GM18520 (cell line): Measurements from ENCODE around the gene NBEA.
"Not testable (repeated sequence)": the region's sequence is repeated elsewhere in the genome, so short reads cannot be mapped to it uniquely, and the experiment has no call there.

Experiments
- ATAC-seq: cut with Tn5 transposase; IDR thresholded peaks from one replicate; pipeline ENCODE4 v1.9.1; 2021; ENCODE audit not compliant: unreplicated experiment

The NBEA gene

DNA sequence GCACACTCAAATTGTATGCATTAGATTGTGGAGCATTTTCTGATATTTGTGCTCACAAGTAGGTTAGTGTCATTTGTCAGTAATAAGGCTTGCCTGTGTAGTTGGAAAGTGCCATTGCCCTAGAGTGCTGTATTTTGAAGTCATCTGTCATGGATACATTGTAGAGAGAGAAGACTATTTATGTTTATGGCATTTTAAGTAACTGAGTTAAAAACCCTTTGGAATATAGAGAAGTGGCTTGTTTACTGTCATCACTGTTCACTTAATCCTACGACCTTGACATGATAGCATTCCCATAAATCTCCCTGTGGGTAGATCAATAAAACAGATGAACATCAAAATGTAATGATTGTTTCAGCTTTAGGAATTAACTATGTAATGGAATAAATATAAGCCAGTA lies 423.8 kb downstream of the NBEA start:
- ATAC-seq, result no peak

DNA sequence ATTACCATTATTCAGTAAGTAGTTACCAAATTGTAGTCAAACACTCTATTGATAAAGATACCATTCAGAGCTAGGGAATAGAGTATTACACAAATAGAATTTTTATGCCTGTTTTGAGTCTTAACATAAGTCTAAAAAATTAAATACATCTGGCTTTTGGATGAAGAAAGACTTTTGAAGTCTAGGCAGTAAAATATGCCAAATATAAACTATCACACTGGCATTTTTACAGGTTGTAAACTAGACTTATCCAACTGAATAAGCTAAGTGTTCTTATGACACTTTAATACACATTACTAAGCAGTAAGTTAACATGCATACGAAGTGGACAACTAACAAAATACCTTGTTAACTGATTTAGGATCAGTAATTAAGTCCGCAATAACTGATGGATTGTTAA lies 425.5 kb downstream of the NBEA start:
- no peak for ATAC-seq

DNA sequence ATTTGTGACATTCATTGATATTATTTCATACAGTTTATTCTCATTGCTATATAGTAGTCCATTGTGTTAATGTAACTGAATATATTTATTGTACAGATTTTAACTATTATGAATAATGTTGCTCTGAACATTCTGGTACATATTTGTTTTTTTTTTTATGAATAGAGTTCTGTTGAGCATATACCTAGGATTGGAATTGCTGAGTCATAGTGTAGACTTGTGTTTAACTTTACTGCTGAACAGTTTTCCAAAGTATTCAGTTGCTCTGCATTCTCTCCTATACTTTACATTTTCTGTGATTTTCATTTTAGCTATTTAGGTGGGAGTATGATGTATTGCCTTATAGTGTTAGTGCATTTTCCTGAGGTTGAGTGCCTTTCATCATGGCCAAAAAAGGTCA lies 436.9 kb downstream of the NBEA start:
- ATAC-seq, result no peak

DNA sequence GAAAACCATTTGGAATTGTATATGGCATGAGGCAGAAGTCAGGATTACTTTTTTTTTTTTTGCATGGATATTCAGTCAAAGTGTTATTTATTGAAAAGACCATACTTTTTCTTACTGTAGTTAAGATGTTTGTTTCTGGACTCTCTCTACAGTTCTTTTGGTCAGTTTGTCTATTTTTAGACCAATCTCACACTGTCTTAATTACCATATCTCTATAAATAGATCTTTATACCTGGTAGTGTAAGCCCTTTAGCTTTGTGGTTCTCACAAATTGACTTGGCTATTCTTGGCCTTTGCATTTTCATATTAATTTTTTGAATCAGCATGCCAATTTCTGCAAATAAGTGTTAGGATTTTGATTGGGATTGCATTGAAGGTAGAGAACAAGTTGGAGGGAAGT lies 437.6 kb downstream of the NBEA start:
- ATAC-seq, result no peak

DNA sequence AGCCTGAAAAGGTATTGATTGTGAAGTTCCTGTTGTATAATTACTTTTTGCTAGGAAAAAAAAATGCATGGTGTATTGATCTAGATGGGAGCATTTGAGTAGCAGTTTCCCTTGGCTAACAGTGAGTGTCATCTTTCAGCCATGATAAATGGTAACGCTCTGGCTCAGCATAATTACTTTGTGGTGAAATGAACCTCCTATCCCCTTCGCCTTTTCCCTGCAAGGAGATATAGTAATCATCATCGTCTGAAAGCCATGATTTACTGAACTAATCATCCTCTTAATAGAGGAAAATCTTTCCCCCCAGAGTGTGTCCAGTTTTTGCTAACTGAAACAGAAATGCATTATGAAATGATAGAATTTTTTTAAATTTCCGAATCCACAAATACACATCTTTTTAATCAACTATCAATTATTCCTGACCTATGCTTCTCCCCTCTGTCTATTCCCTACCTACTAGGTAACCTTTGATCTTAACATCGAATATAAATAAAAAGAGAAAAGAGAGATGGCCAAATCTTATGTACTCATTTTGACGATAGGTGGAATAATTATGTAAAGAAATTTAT lies 445.7 kb downstream of the NBEA start:
- no peak for ATAC-seq

DNA sequence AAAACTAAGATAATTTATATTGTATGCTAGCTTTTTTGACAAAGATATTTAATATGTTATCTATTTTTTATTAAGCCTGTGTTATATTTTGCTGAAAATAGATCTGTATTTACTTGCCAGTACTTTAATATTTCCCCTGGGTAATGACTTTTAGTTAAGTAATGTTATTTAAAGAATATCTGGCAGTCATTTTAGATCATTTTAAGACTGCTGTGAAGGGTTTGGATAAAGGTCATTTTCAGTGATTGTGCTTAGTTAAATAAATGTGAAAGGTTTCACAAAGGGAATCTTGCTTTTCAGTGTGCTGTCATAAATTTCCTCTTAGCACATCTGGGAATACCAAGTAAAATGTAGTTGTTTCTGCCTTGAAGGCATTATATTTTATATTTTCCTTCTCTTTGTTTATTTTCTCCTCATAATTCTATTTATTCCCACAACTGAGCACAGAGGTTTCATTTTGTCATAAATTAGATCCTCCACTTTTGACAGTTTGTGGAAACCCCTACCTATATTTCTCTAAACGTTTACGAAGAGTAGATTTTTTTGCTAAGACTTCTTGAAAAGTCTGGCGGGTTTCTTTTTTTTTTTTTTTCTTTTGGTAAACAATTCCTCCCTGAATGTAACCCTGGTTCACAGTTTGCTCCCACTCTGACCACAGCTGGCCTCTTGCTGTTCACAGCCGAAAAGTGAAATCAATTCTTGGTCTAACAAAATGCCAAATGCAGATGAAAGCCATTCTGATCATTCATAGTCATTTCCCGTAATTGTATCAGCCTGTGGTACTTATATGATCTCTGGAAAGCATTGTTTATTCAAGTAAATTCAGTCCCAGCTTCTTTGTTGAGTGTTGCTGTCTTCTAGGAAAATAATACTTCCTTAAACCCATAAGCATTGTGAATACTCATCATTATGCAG lies 446.6 kb downstream of the NBEA start:
- no peak for ATAC-seq

DNA sequence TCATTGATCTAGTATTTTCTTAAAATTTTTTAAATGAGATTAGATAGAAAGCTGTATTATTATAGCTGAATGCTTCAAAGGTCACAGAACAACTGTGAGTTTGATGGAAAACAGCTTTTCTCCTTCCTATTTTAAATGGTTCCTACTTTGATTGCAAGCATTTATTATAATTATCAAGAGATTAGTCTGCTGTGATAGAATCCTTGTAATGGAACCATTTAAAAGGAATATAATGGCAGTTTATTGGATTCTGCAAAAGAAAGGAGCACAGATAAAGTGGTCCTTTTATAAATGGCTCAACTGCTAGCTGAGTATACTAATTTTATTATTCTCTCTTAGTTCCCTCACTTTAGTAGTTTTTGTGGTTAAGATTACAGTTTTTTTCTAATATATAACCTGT lies 447.5 kb downstream of the NBEA start:
- ATAC-seq, result no peak

DNA sequence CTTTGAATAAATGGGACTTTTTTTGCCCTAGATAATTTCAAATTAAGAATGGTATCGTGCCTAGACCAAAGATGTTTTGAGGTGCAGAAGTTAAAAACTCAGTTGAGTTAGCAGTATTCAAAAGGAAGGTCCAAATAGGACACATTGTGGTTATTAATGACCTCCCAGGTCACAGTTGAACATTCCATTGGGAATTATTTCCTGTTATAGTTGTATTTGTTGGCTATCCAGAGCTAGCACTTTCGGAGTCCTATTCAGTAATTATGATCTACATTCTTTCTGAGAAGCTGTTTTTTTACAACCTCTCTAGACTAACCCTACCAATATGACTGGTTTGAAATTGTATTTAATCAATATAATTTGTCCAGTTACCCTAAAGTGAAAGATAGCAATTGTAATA lies 450.7 kb downstream of the NBEA start:
- no peak for ATAC-seq

DNA sequence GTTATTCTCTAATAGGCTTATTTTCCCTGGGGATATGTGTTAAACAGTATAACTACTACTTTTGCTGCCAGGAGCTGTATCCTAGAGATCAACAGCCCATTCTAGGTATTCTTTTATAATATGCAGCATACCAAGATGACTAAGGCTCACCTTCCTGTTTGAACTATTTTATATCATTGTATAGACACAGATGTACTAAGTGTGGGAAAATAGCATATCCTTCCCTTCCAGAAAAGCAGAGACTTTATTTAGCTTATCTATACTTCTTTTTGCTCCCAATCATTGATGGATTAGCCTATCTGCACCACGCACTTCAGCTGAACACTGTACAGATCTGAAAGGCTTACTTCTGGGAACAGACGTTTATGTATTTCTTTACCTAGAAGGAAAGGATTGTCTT lies 451.8 kb downstream of the NBEA start:
- ATAC-seq, result no peak

DNA sequence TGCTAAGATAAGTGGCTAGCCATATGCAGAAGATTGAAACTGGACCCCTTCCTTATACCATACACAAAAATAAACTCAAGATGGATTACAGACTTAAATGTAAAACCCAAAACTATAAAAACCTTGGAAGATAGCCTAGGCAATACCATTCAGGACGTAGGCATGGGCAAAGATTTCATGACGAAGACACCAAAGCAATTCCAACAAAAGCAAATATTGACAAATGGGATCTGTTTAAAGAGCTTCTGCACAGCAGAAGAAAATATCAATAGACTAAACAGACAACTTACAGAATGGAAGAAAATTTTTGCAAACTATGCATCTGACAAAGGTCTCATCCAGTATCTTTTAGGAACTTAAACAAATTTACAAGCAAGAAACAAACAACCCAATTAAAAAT lies 466.2 kb downstream of the NBEA start:
- ATAC-seq, result not testable (repeated sequence)

DNA sequence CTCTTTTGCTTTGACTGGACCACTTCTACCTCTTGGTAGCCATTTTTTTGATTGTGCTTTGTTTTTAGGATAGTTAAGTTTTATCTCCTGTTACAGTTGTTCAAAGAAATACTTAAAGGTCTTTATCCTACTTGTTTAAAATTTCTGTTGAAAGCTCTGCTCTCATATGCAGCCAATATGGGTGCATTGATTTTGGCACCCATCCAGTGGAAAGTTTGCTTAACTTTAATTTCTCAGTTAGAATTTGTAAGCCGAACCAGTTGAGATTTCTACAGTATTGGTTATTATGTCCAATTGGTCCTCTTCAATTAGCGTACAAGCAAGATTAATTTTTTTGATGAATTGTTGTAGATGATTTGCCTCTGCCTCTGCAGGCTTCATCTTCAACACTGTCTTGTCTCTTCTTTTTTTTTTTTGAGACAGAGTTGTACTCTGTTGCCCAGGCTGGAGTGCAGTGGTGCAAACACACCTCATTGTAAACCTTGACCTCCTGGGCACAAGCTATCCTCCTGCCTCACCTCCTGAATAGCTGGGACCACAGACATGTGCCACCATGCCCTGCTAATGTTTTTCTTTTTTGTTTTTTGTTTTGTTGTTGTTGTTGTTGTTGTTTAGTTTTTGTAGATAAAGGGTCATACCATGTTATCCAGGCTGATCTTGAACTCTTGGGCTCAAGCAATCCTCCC lies 469.1 kb downstream of the NBEA start:
- ATAC-seq, result no peak

DNA sequence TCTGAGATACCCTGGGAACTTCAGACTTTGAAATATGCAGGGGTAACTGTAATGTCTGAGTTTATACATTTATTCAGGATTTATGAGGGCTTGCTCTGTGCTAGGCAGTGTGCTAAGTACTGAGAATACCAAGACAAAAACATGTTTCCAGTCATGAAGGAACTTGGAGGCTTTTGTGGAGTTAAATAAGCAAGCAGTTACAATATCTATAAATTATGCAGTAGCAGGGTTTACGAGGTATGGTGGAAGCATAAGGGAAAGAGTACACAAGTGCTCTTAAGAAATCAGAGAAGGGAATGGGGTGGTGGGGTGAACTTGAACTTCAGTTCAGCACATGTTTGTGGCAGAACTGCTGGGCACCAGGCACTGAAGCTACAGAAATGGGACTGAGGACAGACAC lies 506.4 kb downstream of the NBEA start:
- ATAC-seq, result no peak

DNA sequence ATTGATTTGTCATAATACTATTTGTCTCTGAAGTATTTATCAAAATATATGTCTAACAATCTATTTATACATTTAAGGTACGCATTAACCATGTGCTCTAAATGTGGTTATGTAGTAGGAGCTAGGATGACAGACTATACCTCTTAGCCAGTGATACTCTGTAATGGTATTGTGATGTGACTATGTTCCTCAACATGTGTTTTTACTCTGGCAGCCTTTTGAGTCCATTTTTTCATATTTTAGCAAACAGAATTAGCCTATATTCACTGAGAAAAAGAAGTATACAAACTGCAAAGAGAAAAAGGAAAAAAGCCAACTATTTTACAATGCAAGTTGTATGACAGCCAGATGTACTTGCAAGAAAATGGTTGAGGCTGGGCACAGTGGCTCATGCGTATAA lies 507.8 kb downstream of the NBEA start:
- ATAC-seq, result no peak

DNA sequence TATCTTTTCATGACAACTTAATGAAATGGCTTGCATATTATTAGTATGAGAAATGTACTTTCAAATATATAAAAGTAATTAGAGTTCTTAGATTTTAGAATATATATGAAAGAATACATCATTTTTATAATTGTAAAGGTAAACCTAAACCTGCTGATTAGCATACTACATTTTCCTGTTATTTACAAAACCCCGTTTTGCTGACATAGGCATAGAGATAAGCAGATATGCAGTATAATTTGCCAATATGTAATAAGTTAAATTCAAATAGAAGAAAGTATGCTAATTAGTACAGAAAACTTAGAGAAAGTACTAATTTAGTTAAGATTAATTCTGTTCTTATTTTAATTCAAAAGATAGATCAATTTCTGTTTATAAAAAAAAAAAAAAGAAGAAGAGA lies 513.0 kb downstream of the NBEA start:
- no peak for ATAC-seq

DNA sequence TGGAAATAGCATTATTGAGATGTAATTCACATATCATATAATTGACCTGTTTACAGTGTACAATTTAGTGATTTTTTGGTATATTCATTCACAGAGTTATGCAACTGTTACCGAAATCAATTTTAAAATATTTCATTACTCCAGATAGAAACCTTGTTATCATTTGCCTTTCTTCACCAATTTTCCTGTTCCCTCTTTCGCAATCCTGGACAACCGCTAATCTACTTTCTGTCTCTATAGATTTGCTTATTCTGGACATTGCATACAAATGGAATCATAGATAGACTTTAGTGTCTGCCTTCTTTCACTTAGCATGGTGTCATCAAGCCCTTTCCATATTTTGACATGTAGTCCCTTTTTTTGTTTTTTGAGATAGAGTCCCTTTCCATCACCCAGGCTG lies 515.2 kb downstream of the NBEA start:
- ATAC-seq, result no peak

DNA sequence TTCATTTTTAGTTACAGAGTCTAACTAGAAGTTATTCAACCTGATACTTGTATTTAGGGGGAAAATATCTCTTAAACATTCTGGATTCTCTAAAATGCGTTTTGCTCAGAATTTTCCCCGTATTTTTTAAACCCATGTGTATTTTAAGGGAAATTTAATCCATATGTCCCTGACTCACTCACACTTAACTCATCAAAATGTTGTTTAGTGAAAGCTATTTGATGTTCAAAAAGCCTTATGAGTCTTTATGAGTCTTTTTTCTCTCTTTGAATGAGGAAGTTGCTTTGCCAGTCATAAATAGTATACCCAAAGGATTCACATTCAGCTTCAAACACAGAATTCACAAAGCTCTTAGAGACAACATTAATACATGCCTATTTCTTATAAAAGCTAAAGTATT lies 518.0 kb downstream of the NBEA start:
- ATAC-seq, result no peak

DNA sequence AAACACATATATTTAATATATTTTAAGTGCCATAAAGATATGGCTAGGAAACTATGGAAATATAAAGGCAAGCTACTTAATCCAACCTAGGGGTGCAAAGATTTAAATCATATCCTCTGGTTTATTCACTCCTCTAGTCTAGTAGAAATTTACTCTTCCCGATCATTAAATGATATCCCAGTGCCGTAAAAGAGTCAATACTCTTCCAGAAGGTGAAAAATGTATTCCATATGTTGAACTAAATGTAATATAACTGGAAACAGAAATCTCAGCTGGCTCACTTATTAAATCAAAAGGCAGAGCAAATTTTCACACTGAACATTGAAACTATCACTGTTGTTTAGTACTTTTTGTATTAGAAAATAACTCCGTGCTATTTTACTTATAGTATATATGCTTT lies 523.3 kb downstream of the NBEA start:
- no peak for ATAC-seq

DNA sequence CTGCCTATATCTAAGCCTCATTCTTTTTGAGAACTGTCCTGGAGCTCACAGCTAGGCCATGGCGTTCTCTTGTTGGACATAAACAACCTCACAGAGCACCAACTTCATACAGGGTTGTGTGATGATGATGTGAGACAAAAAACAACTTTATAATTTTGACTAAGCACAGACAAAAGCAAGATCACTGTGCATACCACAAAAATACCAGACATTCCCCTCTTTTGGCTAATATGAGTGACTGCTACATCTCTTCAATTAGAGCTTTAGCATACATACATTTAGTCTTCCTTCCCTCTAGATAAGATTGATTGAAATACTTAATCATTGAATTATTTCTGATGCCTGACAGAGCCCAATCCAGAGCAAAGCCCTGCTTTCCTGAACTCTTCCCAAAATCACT lies 526.1 kb downstream of the NBEA start:
- ATAC-seq, result no peak

DNA sequence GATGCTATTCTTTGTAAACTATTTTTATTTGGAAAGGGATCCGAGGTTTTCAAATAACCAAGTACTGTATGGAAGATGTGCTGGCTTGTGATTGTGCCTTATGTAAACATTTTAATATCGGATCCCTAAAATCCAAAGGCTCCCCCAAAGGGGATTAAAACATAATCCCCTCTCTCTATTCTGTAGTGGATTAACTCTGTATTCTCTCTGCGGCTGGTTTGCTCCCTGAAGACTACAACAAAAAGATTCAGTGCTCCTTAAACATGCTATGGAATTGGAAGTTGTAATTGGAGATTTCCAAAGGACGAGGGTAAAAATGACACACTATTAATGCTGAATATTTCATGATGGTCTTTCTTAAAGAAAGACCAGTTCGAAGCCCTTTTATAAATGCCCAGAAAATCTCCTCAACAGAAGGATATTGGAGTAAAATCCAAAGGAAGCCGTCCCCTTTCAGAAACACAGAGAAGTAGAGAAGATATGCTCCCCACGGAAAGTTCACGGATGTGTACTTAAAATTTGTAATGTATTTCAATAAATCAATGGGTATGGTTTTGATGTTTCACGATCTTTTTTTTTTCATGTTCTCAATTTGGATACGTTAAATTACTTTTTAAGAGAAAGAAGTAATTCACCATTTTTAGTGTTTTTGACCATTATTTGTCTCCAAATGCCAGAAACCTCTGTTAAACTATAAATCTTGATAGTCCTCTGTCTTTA lies 527.9 kb downstream of the NBEA start:
- no peak for ATAC-seq

DNA sequence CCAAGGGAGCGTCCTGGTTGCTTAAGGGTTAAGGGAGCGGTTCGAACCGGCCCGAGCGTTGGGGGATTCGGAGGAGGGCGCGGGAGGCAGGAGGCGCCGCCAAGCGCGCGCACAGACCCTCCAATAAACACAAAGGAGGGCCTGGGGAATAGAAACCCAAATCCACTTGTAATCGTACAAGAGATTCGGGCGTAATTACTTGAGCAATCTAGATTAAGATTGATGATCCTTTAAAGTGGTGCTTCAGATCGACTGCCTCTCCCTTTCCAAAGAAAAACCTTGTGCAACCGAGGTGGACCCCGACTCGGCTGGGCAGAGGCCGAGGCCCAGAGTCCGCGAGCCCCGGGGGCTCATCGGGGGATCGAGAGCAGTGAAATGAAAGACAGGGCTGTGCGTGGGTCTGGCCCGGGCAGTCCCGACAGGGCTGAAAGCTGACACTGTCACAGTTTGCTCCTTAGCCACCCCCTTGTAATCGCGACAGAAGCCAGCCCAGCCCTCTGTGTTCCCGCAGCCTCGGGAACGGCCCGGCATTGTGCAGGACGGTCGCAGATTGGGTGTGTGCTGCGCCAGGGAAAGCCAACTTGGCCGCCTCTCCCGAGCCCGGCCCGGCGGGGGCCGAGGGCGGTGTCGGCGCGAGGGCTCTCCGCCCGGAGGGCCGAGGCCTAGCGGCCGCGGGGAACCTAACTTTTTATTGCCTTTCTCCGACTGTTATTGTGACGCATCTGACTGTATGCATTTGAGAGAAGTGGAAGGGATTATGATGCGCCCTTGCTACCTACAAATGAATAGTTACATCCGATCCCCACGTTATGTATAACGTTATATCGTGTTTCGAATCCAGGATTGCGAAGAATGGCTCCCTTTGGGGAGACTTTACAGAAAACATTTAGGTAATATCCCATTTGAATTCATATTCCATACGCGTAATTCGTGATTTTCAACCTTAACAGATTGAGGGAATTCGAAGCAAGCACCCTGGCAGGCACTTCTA lies 528.9 kb downstream of the NBEA start:
- ATAC-seq, result no peak
